GM18526 (cell line): ENCODE data around the gene PLA2G6.

Experiments used
- POLR2A ChIP-seq: IDR thresholded peaks from 3 replicates; pipeline ENCODE4 v1.6.1; 2011; ENCODE audit not compliant: insufficient read length; ENCODE audit errors: extremely low read depth

Gene PLA2G6

GRCh38 chr22:38070250-38070921, 111.2 kb downstream of the PLA2G6 start:
- TF ChIP-seq POLR2A, result no peak

DNA sequence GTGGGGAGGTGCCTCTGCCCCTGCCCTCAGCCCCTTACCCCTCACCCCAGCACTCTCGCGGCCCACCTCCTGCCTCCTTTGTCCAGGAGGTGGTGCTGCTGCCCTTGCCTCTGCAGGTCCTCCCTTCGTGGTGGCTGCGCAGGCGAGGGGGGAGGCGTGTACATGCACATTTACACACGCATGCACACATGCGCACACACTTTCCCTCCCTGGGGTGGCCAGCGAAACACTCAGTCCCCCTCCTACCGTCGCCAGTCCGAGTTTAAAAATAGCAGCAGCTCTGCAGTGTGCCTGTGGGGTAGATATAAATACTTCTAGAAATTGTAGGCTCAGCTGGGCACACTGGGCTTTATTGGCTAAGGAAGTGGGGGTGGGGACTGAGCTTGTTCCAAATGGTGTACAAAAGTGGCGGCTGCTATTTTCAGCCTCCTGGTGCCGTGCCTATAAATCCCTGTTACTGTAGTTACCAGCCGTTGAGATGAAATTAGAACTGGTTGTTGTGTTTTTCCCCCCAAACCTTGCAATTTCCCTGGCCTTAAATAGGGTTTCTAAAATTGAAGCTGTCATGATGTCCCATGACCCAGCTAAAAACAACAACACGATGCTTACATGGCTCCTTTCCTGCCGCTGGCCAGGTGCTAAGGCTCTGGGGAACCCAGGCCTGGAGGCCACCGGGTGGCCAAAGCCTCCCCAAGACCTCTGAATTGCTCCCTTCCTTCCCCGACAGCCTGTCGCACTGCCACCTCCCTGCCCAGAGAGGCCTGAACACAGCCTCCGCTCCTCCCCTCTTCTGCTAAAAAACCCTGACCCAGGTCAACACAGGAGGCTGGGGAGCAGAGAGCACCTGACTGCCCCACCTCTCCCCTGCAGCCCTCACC, 112.0 kb downstream of the PLA2G6 start:
- no peak for TF ChIP-seq POLR2A

- TF ChIP-seq POLR2A, result no peak
Observed at GRCh38 chr22:38068641-38069371, 112.8 kb downstream of the PLA2G6 start.

DNA sequence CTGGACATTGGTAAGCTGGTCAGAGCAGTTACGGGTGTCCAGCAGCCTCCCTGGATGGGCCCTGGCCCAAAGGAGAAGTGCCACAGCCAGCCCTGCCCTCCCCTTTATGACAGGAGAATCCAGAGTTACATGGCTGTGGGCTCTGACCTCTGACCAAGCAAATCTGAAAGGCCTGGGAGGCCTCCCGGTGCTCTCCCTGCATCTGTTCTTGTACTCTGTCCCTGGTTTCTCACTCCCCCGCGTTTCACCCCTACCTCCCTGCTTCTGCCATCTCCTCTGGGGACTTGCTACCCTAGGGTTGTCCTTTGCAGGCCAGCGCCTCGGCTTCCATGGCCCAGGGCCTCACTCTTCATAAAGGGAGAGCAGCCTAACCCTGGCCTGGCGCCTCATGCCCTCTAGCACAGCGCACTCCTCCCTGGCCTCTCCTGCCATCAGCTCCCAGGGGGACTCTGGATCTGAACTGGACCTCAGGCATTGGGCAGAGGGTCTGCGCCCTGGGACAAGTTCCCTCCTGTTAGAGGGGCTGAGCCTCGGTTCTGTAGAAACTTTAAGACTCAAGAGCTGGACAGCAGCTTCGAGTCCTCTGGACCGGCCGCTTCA, 113.8 kb downstream of the PLA2G6 start:
- TF ChIP-seq POLR2A, result no peak

- no peak for TF ChIP-seq POLR2A
Observed at GRCh38 chr22:38067028-38067415, 114.6 kb downstream of the PLA2G6 start.

- no peak for TF ChIP-seq POLR2A
Observed at GRCh38 chr22:38066381-38067027, 115.1 kb downstream of the PLA2G6 start.

GRCh38 chr22:38065539-38065938, 116.1 kb downstream of the PLA2G6 start:
- no peak for TF ChIP-seq POLR2A

- no peak for TF ChIP-seq POLR2A
Observed at GRCh38 chr22:38062791-38063190, 118.8 kb downstream of the PLA2G6 start.
